Activated CD8-positive, alpha-beta memory T cell treated with anti-CD3 and anti-CD28 coated beads, Interleukin-2, amount 50 U/mL, for 1 hour (primary cell): ENCODE results near the gene PKMYT1.

Experiments
- DNase-seq: peaks from one replicate; pipeline ENCODE4 v3.0.0-alpha.2; 2020; ENCODE audit errors: extremely low read depth

PKMYT1 gene

DNA sequence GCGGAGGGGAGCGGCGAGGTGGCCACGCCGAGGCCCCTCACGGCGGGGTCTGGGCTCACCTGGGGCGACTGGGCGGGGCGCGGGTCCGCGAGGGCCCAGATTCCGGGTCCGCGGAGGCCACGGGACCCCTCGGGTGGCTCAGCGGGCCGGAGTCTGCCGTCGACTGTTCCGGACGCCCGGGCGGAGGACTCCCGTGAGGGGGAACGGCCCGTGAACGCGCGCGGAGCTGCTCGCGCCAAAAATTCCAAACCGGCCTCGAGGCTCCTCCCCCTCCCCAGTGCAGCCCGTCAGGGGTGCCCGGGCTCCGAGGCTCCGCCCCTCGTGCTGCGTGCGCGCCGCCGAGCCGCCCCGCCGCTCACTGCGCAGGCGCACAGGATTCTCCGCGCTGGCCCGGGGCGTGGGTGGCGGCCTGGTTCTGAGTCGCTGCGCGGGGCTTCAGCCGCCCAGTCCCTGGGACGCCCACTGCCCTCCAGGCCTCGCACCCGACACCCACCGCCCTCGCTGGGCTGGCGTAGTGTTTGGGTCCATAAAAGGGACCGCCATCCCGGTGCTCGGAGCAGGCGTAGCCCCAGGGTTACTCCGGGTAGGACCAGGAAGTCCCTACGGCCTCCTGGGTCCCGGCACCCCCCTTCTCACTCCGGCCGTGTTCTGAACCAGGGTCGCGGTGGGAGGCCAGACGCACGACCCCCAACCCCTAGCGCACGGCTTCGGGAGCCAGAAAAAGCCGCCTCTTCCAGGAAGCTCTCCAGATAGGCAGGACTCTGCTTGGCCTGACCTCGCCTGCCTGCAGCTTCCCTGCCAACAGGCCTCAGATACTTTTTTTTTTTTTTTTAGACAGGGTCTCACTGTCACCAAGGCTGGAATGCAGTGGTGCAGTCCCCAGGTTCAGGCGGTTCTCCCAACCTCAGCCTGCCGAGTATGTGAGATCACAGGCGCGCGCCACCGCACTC, at the start of gene PKMYT1:
Gene PKMYT1, minus strand, starts transcription at position 220 of the 950 bp plus-strand sequence. CDS start 789 bp downstream, outside the sequence.
- DNase-seq: peak; percentile 73

DNA sequence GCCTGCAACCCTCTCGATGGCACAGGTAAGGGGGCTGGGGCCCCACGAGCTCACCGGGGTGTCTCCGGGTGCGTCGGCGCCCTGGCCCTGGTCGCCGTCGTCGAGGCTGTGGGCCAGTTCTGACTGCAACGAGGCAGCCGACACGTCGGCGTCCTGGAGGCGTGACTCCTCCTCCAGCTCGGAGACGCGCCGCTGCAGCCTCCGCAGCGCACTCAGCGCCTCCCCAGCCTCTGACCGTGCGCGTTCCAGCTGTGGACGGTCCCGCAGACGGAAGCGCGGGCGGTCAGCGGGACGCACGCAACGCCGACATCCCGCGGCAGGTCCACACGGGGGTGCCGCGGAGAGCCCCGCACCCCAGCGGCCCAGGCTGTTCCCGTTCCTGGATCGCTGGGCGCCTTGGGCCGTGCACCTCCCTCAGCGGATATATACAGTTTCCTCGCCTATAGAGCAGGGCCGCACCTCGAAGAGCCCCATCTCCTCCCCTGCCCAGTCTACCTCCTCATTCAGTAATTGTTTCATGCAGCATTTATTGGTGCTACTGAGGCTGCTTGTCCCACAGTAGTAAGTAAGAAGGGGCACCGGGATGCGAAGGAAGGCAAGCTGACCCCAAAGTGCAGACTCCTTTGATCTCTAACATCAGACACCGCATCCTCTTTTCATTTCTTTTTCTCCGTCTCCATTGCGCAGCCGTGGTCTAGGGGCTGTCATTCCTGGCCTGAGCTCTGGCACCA, 49.4 kb upstream of the PKMYT1 start:
- no peak for DNase-seq

DNA sequence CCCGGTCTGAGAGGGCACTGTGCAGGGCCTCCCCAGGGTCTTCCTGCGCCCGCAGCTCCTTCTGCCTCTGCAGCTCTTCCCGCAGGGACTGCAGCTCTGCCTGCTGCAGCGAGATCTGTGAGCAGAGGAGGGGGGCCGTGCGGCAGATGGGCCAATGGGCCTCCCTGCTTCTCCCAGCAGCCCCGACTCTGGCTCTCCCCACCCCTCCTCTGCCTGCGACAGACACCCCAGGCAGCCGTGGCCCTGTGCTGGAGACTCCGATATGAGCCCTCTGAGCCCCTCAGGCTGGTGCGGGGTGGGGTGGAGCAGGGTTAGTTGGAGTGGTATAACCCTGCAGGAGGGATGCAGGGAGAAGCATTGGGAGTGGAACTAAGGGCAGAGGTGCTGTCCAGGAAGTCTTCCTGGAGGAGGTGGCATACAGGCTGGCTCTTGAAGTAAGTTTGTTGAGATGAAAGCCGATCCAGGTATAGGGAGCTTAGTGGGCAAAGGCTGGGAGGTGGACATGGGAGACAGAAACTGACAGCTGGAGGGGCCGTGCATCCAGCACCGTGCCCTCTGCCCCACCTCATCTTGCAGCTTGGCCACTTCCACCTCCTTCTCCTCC, 48.6 kb upstream of the PKMYT1 start:
- DNase-seq: no peak

DNA sequence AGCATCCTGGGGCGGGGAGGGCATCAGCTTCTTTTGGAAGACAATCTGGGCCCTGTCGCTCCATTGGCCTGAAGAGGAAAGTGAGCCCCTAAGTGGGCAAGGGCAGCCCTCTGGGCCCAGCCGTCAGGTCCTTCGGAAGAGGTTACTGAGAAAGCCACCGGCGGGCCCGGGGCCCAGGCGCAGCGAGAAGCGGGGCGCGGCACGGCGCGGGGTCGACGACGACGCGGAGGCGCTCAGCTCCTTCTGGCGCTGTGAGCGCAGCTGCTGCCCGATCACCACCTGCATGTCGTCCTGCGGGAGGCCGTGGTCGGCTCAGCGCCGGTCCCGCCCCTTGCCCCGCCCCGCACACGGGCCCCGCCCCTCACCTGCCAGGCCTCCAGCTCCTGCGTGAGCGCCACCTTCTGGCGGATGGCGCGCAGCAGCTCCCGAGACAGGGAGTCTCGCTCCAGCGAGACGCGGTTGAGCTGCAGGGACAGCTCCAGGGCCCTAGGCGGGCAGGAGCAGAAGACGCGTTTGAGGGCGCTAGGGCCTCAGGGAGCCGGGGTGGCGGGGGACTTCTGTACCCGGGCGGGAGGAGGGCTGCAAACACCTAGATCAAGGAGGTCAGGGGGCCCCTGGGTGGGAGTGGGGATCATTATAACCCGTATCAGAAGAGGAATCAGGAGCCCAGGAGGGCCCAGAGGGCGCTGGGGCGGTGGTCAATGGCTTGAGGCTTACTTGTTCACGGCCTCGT, 47.9 kb upstream of the PKMYT1 start:
- peak; percentile 51 for DNase-seq

DNA sequence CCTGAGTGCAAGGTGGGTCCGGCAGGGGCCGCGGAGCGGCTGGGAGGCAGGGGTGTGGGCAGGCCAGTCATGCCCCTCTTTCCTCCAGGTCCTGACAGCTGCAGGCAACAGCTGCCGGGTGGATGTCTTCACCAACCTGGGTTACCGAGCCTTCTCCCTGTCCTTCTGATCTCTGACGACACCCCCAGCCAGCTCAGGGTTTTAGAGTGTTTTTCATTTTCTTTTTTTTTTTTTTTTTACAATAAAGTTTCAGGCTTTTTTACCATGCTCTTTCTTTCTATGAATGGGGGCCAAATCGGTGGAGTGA, 47.2 kb upstream of the PKMYT1 start:
- no peak for DNase-seq

DNA sequence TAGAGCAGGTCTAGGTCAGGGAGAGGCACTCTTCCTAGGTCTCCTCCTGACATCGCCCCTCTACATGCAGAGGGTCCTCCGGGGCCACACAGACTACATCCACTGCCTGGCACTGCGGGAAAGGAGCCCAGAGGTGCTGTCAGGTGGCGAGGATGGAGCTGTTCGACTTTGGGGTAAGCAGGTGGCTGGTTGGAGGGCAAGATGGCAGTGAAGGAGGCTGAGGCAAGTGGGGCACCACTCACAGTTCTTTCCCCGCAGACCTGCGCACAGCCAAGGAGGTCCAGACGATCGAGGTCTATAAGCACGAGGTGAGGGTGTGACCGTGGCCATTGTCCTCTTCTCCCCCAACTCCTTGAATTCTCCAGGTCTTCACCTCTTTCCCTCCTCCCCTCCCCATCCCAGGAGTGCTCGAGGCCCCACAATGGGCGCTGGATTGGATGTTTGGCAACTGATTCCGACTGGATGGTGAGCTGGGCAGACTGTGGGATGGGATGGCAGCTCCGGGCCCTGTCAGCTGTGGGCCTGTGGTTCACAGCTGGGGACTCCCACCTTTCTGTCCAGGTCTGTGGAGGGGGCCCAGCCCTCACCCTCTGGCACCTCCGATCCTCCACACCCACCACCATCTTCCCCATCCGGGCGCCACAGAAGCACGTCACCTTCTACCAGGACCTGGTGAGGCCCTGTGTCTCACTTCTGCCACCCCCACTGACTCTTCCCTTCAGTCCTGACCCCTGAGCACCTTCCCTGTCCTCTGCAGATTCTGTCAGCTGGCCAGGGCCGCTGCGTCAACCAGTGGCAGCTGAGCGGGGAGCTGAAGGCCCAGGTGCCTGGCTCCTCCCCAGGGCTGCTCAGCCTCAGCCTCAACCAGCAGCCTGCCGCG, 46.6 kb upstream of the PKMYT1 start:
- no peak for DNase-seq

DNA sequence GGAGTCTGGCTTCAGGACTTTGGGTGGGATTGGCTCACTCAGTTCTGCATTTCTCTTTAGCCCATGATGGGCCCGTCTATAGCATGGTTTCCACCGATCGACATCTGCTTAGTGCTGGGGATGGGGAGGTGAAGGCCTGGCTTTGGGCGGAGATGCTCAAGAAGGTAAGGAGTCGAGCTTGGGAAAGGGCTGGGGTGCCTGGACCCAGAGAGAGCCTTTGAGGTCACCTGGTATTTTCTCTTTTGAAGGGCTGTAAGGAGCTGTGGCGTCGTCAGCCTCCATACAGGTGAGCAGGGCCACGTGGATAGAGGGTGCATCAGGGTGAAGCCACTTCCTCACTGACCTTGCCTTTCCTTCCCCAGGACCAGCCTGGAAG, 45.7 kb upstream of the PKMYT1 start:
- DNase-seq: no peak

DNA sequence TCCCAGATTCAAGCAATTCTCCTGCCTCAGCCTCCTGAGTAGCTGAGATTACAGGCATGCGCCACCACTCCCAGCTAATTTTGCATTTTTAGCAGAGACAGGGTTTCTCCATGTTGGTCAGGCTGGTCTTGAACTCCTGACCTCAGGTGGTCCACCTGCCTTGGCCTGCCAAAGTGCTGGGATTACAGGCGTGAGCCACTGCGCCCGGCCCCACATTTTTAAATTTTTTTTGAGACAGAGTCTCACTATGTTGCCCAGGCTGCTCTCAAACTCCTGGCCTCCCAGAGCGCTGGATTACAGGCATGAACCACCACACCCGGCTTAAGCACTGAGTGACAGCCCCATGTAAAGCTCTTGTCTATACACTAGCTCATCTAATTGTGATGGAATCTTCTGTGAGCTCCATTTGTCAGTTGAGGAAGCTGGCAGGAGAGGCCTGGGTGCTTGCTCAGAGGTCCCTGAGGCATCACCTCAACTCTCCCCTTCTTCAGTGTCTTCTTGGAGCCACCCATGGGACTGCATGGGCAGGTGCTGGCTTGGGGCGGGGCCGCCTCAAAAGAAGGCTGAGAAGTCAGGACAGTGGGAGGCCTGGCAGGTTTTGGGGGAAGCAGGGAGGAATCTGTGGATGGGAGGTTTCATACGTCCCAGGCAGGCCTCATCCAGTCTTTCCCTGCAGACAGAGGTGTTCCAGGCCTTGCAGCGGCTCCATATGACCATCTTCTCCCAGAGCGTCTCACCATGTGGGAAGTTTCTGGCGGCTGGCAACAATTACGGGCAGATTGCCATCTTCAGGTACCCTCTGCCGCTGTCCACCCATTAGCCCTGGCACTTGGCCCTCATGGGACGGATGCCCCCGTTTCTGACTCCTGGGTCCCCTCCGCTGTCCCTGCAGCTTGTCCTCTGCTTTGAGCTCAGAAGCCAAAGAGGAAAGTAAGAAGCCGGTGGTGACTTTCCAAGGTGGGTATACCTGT, 45.1 kb upstream of the PKMYT1 start:
- no peak for DNase-seq

DNA sequence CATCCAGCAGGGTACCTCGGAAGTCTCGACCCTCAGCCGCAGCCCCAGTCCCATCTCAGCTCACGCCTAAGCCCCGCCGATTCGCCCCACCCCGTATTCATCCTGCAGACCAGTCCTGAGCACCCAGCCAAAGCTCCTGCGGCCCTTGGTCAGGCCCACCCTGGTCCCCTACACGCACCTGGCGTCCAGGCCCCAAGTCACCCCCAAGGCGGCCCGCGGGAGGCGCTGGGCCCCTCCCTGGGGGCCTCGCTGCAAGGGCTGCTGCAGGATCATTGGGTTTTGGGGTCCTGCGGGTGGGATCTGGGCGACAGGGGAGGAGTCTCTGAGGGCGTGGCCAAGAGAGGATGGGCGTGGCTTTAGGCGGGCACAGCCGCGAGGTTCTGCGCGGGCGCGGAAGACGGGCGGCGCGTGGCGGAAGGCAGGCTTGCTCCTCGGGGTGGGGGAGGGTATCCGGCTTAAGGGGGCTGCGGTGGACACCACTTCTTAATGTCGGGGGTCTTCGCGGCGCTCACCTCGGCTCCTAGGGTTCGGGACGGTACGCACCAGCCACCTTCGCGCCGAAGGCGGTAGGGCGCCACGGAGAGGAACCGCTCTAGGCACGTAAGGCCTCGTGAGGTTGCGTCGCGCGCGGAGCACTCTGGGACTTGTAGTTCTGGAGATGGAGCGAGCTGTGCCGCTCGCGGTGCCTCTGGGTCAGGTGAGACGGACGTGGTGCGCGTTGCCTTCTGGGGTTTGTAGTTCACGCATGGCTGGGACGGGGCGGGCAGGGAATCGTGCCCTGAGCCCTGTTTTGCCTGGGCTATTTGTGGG, 43.6 kb upstream of the PKMYT1 start, which contains the start of the genes HCFC1R1 and THOC6:
Gene HCFC1R1, minus strand, starts transcription at position 274 of the 810 bp plus-strand sequence. Its CDS starts 1 bp downstream, at position 273.
Gene THOC6, plus strand, starts transcription at position 367 of the 810 bp plus-strand sequence. Its CDS starts 292 bp downstream, at position 659.
- peak; percentile 77 for DNase-seq

DNA sequence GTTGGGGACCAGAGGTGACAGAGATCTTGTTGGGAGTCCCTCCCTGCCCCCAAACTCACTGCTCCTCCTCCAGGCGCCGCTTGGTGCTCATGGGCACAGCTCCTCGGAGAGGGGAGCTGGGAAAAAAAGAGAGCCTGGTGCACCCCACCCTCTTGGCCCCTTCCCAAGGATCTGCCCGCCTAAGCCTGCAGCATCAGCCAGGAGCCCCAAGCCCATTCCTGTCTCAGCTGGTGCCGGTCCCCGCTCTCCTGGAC, 43.1 kb upstream of the PKMYT1 start:
- no peak for DNase-seq

DNA sequence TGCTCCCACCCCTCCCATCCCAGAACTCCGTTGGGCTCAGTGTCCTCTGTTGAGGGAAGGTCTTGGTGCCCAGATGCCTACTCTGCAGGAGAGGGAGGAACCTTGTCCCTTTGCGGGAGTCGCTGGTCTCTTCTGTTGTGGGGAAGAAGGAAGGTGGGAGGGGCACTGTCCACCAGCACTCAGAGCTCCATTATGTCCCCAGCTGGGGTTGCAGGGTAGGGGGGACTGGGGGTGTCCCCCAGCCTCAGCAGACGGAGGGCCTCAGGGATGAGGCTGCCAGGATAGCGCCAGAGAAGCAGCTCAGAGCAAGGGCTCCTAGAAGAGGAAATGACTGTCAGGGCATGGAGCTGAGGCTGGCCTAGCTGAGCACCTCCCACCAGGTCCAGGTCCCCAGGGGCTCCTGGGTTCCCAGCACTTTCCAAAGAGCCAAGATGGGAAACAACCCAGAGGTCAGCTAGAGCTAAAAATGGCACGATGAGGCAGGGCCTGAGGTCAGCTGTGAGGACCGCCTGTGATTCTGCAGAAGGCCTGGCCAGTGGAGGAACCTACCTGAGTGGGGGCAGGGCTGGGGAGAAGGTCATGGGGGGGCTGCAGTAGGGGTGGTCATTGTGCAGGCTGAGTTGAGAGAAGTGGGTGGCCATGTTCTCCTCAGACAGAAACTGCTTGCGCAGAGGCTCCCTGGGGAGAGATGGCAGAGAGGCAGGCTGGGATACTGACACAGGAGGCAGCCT, 42.6 kb upstream of the PKMYT1 start:
- no peak for DNase-seq

DNA sequence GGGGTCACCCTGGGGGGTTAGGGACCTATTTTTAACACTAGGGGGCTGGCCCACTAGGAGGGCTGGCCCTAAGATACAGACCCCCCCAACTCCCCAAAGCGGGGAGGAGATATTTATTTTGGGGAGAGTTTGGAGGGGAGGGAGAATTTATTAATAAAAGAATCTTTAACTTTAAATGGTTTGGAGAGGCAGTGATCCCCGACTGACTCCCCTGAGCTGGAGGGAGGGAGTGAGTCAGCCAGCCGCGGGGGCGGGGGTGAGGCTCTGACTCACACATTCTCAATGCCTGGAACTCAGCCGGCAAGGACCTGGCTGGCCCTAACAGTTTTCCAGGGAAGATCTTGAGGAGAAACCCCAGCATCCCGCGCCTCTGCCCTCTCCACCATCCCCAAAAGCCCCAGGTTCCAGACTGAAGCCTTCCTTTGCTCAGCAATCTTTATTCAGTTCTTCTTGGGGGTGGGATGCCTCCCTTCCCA, 42.0 kb upstream of the PKMYT1 start:
- peak; percentile 65 for DNase-seq

DNA sequence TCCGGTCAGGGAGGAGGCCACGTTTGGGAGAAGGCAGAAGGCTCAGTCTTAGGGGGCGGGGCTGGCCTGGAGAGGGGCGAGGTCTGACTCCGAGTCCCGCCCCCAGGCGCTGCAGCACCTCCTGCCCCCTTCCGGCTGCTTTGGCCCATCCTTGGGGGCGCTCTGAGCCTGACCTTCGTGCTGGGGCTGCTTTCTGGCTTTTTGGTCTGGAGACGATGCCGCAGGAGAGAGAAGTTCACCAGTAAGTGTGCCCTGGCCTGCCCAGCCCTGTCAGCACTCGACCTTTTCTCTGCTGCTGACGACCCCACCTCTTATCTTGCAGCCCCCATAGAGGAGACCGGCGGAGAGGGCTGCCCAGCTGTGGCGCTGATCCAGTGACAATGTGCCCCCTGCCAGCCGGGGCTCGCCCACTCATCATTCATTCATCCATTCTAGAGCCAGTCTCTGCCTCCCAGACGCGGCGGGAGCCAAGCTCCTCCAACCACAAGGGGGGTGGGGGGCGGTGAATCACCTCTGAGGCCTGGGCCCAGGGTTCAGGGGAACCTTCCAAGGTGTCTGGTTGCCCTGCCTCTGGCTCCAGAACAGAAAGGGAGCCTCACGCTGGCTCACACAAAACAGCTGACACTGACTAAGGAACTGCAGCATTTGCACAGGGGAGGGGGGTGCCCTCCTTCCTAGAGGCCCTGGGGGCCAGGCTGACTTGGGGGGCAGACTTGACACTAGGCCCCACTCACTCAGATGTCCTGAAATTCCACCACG, 41.4 kb upstream of the PKMYT1 start:
- peak; percentile 65 for DNase-seq

DNA sequence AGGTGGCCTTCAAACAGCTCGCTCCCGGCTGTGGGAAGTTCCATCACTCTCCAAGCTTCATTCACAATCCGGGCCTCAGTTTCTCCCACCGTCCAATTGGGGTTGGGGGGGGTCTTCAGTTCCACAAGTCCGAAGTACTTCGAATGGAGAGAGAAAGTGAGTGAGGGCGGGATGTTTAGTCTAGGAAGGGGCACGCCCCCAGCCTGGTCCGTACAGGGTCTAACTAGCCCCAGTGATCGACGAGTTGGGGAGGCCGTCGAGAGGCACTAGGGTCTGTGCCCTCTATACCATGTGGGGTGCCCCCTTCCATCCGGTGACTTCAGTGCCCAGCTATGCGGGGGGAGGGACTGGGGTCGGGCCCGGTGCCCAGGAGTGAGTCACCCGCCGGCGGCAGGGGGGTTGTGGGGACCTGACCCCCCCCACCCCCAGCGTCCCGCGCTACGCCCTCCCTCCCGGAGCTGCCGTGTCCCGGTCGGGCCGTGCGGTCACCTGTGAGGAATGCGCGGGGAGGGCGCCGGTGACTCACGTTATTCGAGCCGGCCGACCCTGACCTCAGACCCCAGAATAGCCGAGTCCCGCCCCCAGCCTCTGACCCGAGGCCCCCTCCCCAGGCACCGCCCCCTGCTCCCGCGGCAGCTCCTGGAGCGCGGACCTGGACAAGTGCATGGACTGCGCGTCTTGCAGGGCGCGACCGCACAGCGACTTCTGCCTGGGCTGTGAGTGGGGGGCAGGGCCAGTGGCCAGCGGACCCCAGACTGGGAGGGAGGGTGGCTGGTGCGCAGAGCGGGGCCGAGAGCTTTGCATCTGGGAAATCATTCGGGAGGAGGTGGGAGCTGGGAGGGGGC, 40.6 kb upstream of the PKMYT1 start:
- DNase-seq: peak; percentile 40

DNA sequence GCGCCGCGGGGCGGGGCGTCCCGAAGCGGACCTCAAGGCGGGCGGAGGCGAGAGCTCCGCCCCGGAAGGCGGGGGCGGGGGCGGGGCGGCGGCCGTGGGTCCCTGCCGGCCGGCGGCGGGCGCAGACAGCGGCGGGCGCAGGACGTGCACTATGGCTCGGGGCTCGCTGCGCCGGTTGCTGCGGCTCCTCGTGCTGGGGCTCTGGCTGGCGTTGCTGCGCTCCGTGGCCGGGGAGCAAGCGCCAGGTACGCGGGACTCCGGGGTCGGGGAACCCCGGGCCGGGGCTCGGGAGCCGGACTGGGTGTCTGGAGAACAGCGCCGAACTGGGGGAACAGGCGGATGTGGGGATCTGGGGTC, 40.0 kb upstream of the PKMYT1 start, which contains the start of gene TNFRSF12A:
Gene TNFRSF12A, plus strand, starts transcription at position 122 of the 357 bp plus-strand sequence. Its CDS starts 30 bp downstream, at position 152.
- no peak for DNase-seq

DNA sequence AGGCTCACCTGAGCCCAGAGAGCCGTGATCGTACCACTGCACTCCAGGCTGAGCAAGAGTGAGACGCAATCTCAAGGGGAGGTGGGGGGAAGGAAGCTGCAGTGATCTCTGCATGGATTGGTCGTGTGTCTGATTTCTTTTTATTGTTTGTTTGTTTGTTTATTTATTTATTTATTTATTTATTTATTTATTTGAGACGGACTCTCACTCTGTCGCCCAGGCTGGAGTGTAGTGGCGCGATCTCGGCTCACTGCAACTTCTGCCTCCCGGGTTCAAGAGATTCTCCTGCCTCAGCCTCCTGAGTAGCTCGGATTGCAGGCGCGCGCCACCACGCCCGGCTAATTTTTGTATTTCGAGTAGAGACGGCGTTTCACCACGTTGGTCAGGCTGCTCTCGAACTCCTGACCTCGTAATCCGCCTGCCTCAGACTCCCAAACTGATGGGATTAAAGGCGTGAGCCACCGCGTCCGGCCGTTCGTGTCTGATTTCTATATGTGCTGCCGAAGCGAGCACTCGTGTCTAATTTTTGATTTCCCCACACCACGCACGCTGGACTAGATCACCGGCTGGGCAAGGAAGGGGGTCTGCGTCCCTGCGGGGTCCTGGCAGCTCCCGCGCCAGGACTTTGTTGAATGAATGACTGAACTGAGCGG, 39.5 kb upstream of the PKMYT1 start:
- DNase-seq: no peak
